ENCODE measurements around the gene SLC35F4. TPM values are rescaled to one million over a fixed set of nuclear protein-coding genes. Genes with fewer than 3 reads are reported as not detected.
"Not testable (repeated sequence)": the region's sequence is repeated elsewhere in the genome, so short reads cannot be mapped to it uniquely, and the experiment has no call there.

Gene SLC35F4
- total RNA-seq, 1 donor from 2014 or later, result not detected

- intact Hi-C loops (cut with micrococcal nuclease), result no loop called here
Measured at GRCh38 chr14:57809808-57810207, 56.1 kb downstream of the SLC35F4 start.

DNA sequence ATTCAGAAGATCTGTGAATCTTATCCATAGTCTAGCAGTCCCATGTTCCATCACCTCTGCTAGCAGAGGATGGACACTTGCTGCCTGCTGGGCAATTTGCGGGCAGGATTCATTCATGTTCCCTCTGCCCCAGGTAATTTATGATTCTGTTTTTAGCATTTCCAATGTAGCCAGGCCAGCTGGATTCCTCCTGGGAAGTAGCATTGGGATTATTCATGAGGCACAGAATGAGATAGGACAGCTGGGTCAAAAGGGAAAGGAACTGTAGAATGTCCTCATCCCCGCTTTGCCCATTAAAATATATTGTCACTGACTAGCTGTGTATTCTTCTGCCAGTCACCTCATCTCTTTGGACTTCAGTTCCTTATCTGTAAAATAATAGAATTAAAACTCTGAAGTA lies 68.7 kb downstream of the SLC35F4 start:
- intact Hi-C loops (cut with micrococcal nuclease), result no loop called here

DNA sequence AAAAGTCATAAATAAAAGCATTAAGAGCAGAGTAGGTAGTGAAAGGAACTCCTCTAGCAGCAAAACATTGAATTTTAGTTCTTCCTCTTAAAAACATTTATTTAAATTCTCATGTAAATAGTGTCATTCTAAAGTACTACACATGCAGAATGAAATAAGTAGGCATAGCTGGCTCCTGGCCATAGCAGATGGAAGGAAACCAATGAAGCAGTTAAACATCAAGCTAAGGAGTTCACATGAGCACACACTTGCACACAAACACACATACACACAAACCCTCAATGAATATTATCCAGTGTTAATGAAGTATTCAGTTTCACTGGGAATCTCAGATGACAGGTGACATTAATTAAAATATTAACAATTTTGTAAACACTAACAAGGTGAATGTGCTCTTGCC lies 69.3 kb downstream of the SLC35F4 start:
- intact Hi-C loops (cut with micrococcal nuclease), result no loop called here

DNA sequence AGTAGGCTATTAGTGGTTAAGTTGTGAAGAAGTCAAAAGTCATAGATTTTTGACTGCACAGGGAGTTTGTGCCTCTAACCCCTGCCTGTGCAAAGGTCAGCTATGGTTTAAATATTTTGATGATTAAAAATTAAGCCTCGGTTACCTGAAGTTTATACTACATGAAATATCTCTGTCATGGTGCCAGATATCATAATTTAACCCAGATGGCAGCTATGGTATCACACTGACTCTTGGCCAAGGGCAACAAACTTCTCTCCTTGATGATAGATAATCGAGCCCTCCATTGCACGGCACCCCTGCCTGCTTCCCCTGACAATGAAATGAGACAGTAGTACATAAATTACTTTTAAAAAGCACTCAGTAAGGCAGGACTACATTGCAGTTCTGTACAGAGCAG lies 80.8 kb downstream of the SLC35F4 start:
- intact Hi-C loops (cut with micrococcal nuclease), result no loop called here

DNA sequence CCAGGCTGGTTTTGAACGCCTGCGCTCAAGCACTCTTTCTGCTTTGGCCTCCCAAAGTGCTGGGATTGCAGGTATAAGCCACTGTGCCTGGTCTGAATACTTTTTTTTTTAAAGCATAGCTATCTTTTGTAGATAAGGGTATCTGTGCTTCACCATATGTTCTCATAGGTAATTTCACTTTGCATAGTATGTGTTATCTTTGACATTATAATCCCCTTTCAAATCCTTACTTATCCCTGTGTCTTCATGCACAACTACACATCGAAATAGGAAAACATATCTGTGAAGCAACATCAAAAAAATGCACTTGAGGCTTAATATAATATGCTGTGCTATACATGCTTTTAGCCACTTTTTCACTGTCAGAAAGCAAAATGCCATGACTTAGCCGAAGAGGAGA lies 94.1 kb downstream of the SLC35F4 start:
- intact Hi-C loops (cut with micrococcal nuclease), result no loop called here

- intact Hi-C loops (cut with micrococcal nuclease), result no loop called here
Measured at GRCh38 chr14:57769863-57770523, 95.9 kb downstream of the SLC35F4 start.

GRCh38 chr14:57761800-57762199 lies 104.1 kb downstream of the SLC35F4 start:
- intact Hi-C loops (cut with micrococcal nuclease), result no loop called here

GRCh38 chr14:57760896-57761295 lies 105.0 kb downstream of the SLC35F4 start:
- intact Hi-C loops (cut with micrococcal nuclease), result no loop called here

DNA sequence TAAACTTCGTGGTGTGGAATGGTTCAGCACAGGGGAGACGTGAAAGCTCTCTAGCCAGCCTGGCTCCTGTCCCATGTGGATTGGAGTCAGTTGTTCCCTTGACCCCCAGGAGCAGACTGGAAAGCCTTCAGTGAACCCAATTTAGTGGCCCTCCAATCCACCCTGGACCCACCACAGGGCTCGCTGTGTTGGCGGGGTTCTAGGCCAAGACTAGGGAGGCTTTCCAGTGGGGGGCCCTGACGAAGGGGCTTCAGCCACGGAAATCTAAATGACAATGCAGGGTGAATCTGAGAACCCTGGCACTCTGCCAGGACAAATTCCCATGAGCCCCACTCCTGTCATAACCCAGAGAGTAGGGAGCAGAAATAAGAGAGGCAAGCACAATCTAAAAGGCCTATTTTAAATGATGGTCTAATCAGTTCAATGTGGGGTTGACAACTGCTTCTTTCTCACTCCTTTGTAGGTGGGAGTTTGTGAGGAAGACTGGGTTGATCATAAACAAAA lies 110.8 kb downstream of the SLC35F4 start:
- intact Hi-C loops (cut with micrococcal nuclease), result no loop called here

- intact Hi-C loops (cut with micrococcal nuclease), result no loop called here
Measured at GRCh38 chr14:57754527-57754926, 111.4 kb downstream of the SLC35F4 start.

- intact Hi-C loops (cut with micrococcal nuclease), result no loop called here
Measured at GRCh38 chr14:57753821-57754220, 112.1 kb downstream of the SLC35F4 start.

GRCh38 chr14:57752142-57752695 lies 113.7 kb downstream of the SLC35F4 start:
- intact Hi-C loops (cut with micrococcal nuclease), result not testable (repeated sequence)

GRCh38 chr14:57751400-57751799 lies 114.5 kb downstream of the SLC35F4 start:
- intact Hi-C loops (cut with micrococcal nuclease), result no loop called here

- intact Hi-C loops (cut with micrococcal nuclease), result no loop called here
Measured at GRCh38 chr14:57749267-57749666, 116.6 kb downstream of the SLC35F4 start.

DNA sequence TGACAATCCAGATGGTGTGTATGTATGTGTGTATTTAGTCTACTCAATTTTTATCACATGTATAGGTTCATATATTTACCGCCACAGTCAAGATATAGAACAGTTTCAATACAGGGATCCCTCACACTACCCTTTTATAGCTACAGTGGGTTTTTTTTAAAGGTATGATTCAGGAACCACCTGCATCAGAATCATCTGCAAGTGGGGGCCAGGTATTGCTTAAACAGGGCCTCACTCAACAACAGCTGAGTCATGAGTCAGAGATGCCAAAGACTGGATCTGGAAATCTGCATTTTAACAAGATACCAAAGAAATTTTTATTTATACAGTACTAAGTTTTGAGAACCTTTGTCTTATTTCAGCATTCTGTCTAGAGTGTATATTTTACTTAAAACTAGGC lies 117.6 kb downstream of the SLC35F4 start:
- intact Hi-C loops (cut with micrococcal nuclease), result no loop called here

- intact Hi-C loops (cut with micrococcal nuclease), result no loop called here
Measured at GRCh38 chr14:57747036-57747435, 118.9 kb downstream of the SLC35F4 start.

GRCh38 chr14:57746563-57746962 lies 119.3 kb downstream of the SLC35F4 start:
- intact Hi-C loops (cut with micrococcal nuclease), result no loop called here

DNA sequence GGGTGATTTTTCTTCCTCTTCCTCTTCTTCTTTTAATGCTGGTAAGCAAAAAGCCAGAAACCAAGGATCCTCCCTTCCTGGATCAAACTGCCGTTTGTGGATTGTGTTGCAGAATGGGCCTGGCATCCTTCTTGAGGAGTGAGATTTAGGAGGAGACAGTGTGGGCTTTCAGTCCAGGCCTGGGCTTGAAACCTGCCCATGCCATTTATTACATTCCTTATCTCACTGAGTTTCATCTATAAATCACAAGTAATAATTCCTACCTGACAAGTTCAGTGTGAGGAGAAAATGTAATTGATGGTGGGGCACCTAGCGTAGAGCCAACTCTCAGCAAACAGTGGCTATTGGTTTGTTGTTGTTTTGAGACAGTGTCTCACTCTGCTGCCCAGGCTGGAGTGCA lies 126.4 kb downstream of the SLC35F4 start:
- intact Hi-C loops (cut with micrococcal nuclease), result no loop called here

- intact Hi-C loops (cut with micrococcal nuclease), result no loop called here
Measured at GRCh38 chr14:57737598-57737997, 128.3 kb downstream of the SLC35F4 start.

DNA sequence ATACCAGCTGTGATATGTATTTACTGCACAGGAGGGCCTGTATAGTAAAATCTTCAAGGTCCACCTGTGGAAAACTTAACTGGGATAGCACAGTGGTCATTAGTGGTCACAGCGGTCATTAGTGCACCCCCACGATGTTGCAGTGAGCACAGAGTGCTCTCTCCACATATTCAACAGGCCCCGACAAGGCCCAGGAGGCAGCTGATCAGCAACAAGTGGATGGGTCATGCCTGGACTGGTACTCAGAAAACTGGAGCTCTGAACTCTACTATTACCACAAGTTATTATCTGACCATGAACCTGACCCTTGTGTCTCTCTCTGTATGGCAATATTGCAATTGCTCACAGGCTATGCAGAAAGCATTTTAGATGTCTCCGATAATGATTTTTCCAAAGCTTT lies 129.5 kb downstream of the SLC35F4 start:
- intact Hi-C loops (cut with micrococcal nuclease), result no loop called here

DNA sequence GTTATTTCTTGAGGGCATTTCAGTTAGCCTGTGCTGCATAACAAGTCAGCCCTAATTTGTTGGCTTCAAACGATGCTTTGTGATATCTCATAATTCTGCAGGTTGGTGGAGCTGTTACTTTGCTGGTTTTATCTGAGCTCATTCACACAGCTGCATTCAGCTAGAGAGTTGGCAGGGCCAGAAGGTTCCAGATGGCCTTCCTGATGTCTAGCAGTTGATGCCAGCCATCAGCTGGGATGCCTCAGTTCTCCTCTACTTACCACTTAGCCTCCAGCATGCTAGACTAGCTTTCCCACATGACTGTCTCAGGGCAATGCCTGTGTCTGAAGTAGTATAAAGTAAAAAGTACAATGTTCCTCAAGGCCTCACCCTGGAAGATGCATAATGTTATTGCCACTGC lies 130.6 kb downstream of the SLC35F4 start:
- intact Hi-C loops (cut with micrococcal nuclease), result no loop called here

- intact Hi-C loops (cut with micrococcal nuclease), result no loop called here
Measured at GRCh38 chr14:57732463-57733285, 133.2 kb downstream of the SLC35F4 start.

Measured in T-helper 1 cell treated with Interleukin-12 subunit alpha and Interleukin-12 subunit beta and Interleukin-4 antibody, amounts not matched to agents 30 ng/mL and 1 ng/mL, for 36 hours (primary cell).